Activated naive CD4-positive, alpha-beta T cell treated with anti-CD3 and anti-CD28 coated beads for 36 hours (primary cell): Measurements from ENCODE around the gene CFAP61. TPM values are rescaled to one million over a fixed set of nuclear protein-coding genes. Genes with fewer than 3 reads are reported as not detected.
"Not testable (repeated sequence)": the region's sequence is repeated elsewhere in the genome, so short reads cannot be mapped to it uniquely, and the experiment has no call there.

Source experiments
- CTCF ChIA-PET: fragments of 350-600 bp; sonication (Branson Sonifier 250); formaldehyde crosslinking; loops from one replicate; lab custom pipeline; 2021; ENCODE audit warnings: antibody characterized with exemption; lab: Charles Lee
- DNase-seq: peaks from one replicate; pipeline ENCODE4 v3.0.0-alpha.2; 2020
- H3K27ac Mint-ChIP-seq: one replicate; pipeline ENCODE4 v1.8.0; 2021; ENCODE audit warnings: mild to moderate bottlenecking, mixed read lengths
- H3K27me3 Mint-ChIP-seq: one replicate; pipeline ENCODE4 v1.8.0; 2021; ENCODE audit warnings: low read depth, mixed read lengths
- H3K36me3 Mint-ChIP-seq: one replicate; pipeline ENCODE4 v1.8.0; 2021; ENCODE audit warnings: low read depth, mixed read lengths
- H3K4me1 Mint-ChIP-seq: one replicate; pipeline ENCODE4 v1.8.0; 2021; ENCODE audit warnings: low read depth, mixed read lengths
- H3K4me3 Mint-ChIP-seq: one replicate; pipeline ENCODE4 v1.8.0; 2021; ENCODE audit warnings: mild to moderate bottlenecking, moderate library complexity, mixed read lengths
- H3K9me3 Mint-ChIP-seq: one replicate; pipeline ENCODE4 v1.8.0; 2021; ENCODE audit warnings: mixed read lengths
- intact Hi-C: fragments of 100-400 bp; cut with micrococcal nuclease; formaldehyde crosslinking; loops from one replicate; pipeline ENCODE4 v1.15.1; 2023
- total RNA-seq, 2 experiments: library from RNA; stranded (reverse); gene quantifications; one replicate each; pipeline ENCODE4 v1.2.3, GENCODE V29; 2021

Gene CFAP61
- total RNA-seq, 2 experiments from 2014 or later = not detected

GRCh38 chr20:20237093-20237959 is 185.0 kb downstream of the CFAP61 start:
- no peaks in the 10 kb centered on the region for H3K4me1 Mint-ChIP-seq
- H3K27me3 Mint-ChIP-seq = no peaks in the 10 kb centered on the region

GRCh38 chr20:20241976-20242375 is 189.6 kb downstream of the CFAP61 start:
- intact Hi-C loops = no loop called here
- Mint-ChIP-seq H3K4me1 (no peaks in the 10 kb centered on the region), H3K9me3 (no peaks in the 10 kb centered on the region), H3K4me3 (no peak overlapping the region), H3K27me3 (peaks cover 2% of the 10 kb centered on the region), H3K27ac (no peak overlapping the region), H3K36me3 (no peaks in the 10 kb centered on the region)
- DNase-seq = no peak
- CTCF ChIA-PET = interaction anchor here (0.5 kb wide), 1 partner anchor 105 kb away, joined by 3 read pairs; no protein-coding TSS in a partner anchor

More at GRCh38 chr20:20237093-20237959, 185.0 kb downstream of the CFAP61 start:
- H3K9me3 Mint-ChIP-seq = no peaks in the 10 kb centered on the region
- intact Hi-C loops = loop anchor here (1.0 kb wide), 1 partner anchor 154 kb away; no protein-coding TSS in a partner anchor
- CTCF ChIA-PET = interaction anchor here (0.6 to 3.1 kb wide), 10 partner anchors 8 to 1435 kb away, joined by 3 to 24 read pairs (median 4); partner anchors contain the start of genes CFAP61 and CRNKL1
- no peak overlapping the region for H3K27ac Mint-ChIP-seq
- peak; percentile 45 for DNase-seq
- no peak overlapping the region for H3K4me3 Mint-ChIP-seq
- no peaks in the 10 kb centered on the region for H3K36me3 Mint-ChIP-seq

- H3K4me3 Mint-ChIP-seq, intact Hi-C loops, H3K27ac Mint-ChIP-seq, H3K9me3 Mint-ChIP-seq, H3K27me3 Mint-ChIP-seq, H3K36me3 Mint-ChIP-seq, CTCF ChIA-PET, DNase-seq, H3K4me1 Mint-ChIP-seq: not testable (repeated sequence)
Observed at GRCh38 chr20:20244384-20244783, 192.1 kb downstream of the CFAP61 start.

GRCh38 chr20:20246996-20247633 is 194.8 kb downstream of the CFAP61 start:
- intact Hi-C loops = no loop called here
- H3K36me3 Mint-ChIP-seq = no peaks in the 10 kb centered on the region
- no peaks in the 10 kb centered on the region for H3K4me1 Mint-ChIP-seq
- no peak for DNase-seq
- no peak overlapping the region for H3K27ac Mint-ChIP-seq
- H3K4me3 Mint-ChIP-seq = no peak overlapping the region
- CTCF ChIA-PET = no interaction called here
- no peaks in the 10 kb centered on the region for H3K9me3 Mint-ChIP-seq
- H3K27me3 Mint-ChIP-seq = peaks cover 9% of the 10 kb centered on the region

DNA sequence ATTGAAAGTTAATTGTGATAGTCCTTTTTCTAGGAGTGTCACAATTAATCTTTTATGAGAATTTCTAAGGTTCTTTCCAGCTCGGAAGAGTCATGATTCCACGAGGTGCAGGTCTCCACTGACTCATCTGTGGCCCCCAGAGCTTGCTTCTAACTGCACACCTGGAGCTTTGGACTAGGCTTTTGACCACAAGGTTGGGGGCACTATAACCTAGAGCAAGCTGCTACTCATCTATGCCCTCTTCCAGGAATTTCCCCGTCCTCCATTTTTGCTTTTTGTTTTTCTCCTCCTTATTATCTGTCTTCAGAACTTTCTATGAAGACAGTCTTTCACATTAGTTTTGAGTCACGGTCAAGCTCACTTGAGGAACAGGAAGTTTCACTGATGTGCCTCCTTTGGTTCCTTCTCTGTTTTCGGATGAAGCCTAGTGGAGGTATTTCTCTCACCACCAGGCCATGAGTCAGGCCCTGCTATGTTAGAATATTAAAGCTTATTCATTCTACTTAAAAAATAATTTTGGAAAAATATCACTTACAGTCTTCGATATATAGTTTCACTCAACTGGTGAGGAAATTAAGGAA is 196.4 kb downstream of the CFAP61 start:
- CTCF ChIA-PET = no interaction called here
- Mint-ChIP-seq H3K27me3 (peaks cover 9% of the 10 kb centered on the region), H3K9me3 (no peaks in the 10 kb centered on the region), H3K27ac (no peak overlapping the region), H3K4me1 (no peaks in the 10 kb centered on the region), H3K4me3 (no peak overlapping the region), H3K36me3 (no peaks in the 10 kb centered on the region)
- DNase-seq = no peak
- intact Hi-C loops = no loop called here

DNA sequence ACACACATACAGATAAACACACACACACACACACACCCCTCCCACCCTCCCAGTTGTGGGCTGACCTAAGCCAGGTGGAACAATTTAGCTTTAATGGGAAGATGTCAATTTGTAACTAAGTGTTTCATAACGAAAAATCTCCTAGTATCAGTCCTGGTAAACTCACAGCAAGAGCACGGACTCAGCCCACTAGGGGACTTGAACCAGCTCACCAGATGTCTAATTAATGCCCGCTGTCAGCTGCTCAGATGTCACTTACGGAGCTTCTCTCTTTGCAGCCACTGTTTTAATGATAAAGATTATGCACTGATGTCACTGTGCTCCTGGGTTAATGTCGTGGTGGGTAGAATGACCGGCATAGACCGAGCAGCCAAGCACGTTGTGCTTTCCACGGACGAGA is 199.0 kb downstream of the CFAP61 start:
- no peak overlapping the region for H3K4me3 Mint-ChIP-seq
- H3K9me3 Mint-ChIP-seq = no peaks in the 10 kb centered on the region
- no peak overlapping the region for H3K27ac Mint-ChIP-seq
- no peak for DNase-seq
- intact Hi-C loops = no loop called here
- CTCF ChIA-PET = no interaction called here
- no peaks in the 10 kb centered on the region for H3K4me1 Mint-ChIP-seq
- no peaks in the 10 kb centered on the region for H3K36me3 Mint-ChIP-seq
- peaks cover 10% of the 10 kb centered on the region for H3K27me3 Mint-ChIP-seq

GRCh38 chr20:20251836-20252235 is 199.5 kb downstream of the CFAP61 start:
- no peaks in the 10 kb centered on the region for H3K9me3 Mint-ChIP-seq
- intact Hi-C loops = no loop called here
- H3K4me3 Mint-ChIP-seq = no peak overlapping the region
- CTCF ChIA-PET = no interaction called here
- H3K27me3 Mint-ChIP-seq = peaks cover 10% of the 10 kb centered on the region
- H3K4me1 Mint-ChIP-seq = no peaks in the 10 kb centered on the region
- DNase-seq = no peak
- H3K27ac Mint-ChIP-seq = no peak overlapping the region
- no peaks in the 10 kb centered on the region for H3K36me3 Mint-ChIP-seq

GRCh38 chr20:20253039-20253743 is 200.9 kb downstream of the CFAP61 start:
- no peaks in the 10 kb centered on the region for H3K36me3 Mint-ChIP-seq
- DNase-seq = no peak
- intact Hi-C loops = no loop called here
- H3K27me3 Mint-ChIP-seq = peaks cover 4% of the 10 kb centered on the region
- H3K4me1 Mint-ChIP-seq = no peaks in the 10 kb centered on the region
- no peaks in the 10 kb centered on the region for H3K9me3 Mint-ChIP-seq
- H3K4me3 Mint-ChIP-seq = no peak overlapping the region
- CTCF ChIA-PET = interaction anchor here (0.6 kb wide), 1 partner anchor 195 kb away, joined by 3 read pairs; no protein-coding TSS in a partner anchor
- H3K27ac Mint-ChIP-seq = peak overlapping the region; percentile 11

- no peaks in the 10 kb centered on the region for H3K4me1 Mint-ChIP-seq
- intact Hi-C loops = no loop called here
- H3K9me3 Mint-ChIP-seq = no peaks in the 10 kb centered on the region
- H3K4me3 Mint-ChIP-seq = no peak overlapping the region
- no peak for DNase-seq
- CTCF ChIA-PET = no interaction called here
- H3K27me3 Mint-ChIP-seq = peaks cover 4% of the 10 kb centered on the region
- H3K27ac Mint-ChIP-seq = no peak overlapping the region
- H3K36me3 Mint-ChIP-seq = no peaks in the 10 kb centered on the region
Observed at GRCh38 chr20:20253744-20254330, 201.5 kb downstream of the CFAP61 start.

GRCh38 chr20:20255099-20255498 is 202.8 kb downstream of the CFAP61 start:
- DNase-seq = no peak
- no peaks in the 10 kb centered on the region for H3K4me1 Mint-ChIP-seq
- peaks cover 4% of the 10 kb centered on the region for H3K27me3 Mint-ChIP-seq
- CTCF ChIA-PET = interaction anchor here (0.5 kb wide), 1 partner anchor 419 kb away, joined by 3 read pairs; no protein-coding TSS in a partner anchor
- intact Hi-C loops = no loop called here
- H3K27ac Mint-ChIP-seq = no peak overlapping the region
- no peak overlapping the region for H3K4me3 Mint-ChIP-seq
- H3K9me3 Mint-ChIP-seq = no peaks in the 10 kb centered on the region
- no peaks in the 10 kb centered on the region for H3K36me3 Mint-ChIP-seq

DNA sequence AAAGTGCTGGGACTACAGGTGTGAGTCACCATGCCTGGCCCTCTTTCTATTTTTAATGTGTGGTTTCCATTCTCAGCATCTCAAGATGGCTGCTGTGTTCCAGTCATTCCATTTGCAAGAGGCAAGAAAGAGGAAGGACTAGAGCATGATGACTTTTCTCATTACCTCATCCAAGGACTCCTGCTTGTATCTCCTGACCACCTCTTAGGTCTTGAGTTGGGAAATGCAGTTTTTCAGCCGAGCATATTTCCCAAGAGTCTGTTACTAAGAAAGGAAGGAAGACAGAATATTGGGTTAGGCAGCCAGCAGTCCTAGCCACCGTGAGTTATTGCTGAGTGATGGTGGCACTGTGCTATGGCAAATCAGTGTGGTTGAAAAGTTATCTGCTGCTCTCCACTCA is 207.2 kb downstream of the CFAP61 start:
- H3K4me3 Mint-ChIP-seq = no peak overlapping the region
- no peak for DNase-seq
- no peak overlapping the region for H3K27ac Mint-ChIP-seq
- H3K36me3 Mint-ChIP-seq = no peaks in the 10 kb centered on the region
- no peaks in the 10 kb centered on the region for H3K4me1 Mint-ChIP-seq
- intact Hi-C loops = no loop called here
- no peaks in the 10 kb centered on the region for H3K9me3 Mint-ChIP-seq
- CTCF ChIA-PET = no interaction called here
- peaks cover 4% of the 10 kb centered on the region for H3K27me3 Mint-ChIP-seq

- H3K27me3 Mint-ChIP-seq = peaks cover 2% of the 10 kb centered on the region
- H3K27ac Mint-ChIP-seq = no peak overlapping the region
- H3K9me3 Mint-ChIP-seq = no peaks in the 10 kb centered on the region
- intact Hi-C loops = no loop called here
- H3K4me1 Mint-ChIP-seq = no peaks in the 10 kb centered on the region
- no peaks in the 10 kb centered on the region for H3K36me3 Mint-ChIP-seq
- CTCF ChIA-PET = no interaction called here
- H3K4me3 Mint-ChIP-seq = no peak overlapping the region
- no peak for DNase-seq
Observed at GRCh38 chr20:20261159-20261558, 208.8 kb downstream of the CFAP61 start.
